AG08396 (cell line): Measurements from ENCODE around the gene ASIC2.

Experiments used
- DNase-seq: peaks from one replicate; pipeline ENCODE4 v3.0.0; 2012; ENCODE audit warnings: low spot score, mixed read lengths

ASIC2 gene

GRCh38 chr17:33202796-33203495, 90.1 kb downstream of the ASIC2 start:
- no peak for DNase-seq

- DNase-seq: no peak
These were observed 91.1 kb downstream of the ASIC2 start for GRCh38 chr17:33202021-33202420.

GRCh38 chr17:33201283-33201682, 91.8 kb downstream of the ASIC2 start:
- DNase-seq: no peak

GRCh38 chr17:33200587-33200986, 92.5 kb downstream of the ASIC2 start:
- peak; percentile 20 for DNase-seq

GRCh38 chr17:33199571-33200510, 93.3 kb downstream of the ASIC2 start:
- DNase-seq: no peak

- DNase-seq: no peak
These were observed 94.1 kb downstream of the ASIC2 start for GRCh38 chr17:33198954-33199353.

GRCh38 chr17:33197342-33197741, 95.8 kb downstream of the ASIC2 start:
- DNase-seq: no peak

- DNase-seq: no peak
These were observed 96.2 kb downstream of the ASIC2 start for GRCh38 chr17:33196883-33197282.

- DNase-seq: no peak
These were observed 99.9 kb downstream of the ASIC2 start for GRCh38 chr17:33192951-33193911.

- no peak for DNase-seq
These were observed 109.5 kb downstream of the ASIC2 start for GRCh38 chr17:33183487-33184026.

- DNase-seq: no peak
These were observed 113.9 kb downstream of the ASIC2 start for GRCh38 chr17:33179151-33179550.

- no peak for DNase-seq
These were observed 114.4 kb downstream of the ASIC2 start for GRCh38 chr17:33178681-33179080.

- DNase-seq: no peak
These were observed 117.5 kb downstream of the ASIC2 start for GRCh38 chr17:33175562-33175961.

- DNase-seq: no peak
These were observed 121.2 kb downstream of the ASIC2 start for GRCh38 chr17:33171931-33172330.

GRCh38 chr17:33169580-33170285, 123.4 kb downstream of the ASIC2 start:
- peak; percentile 50 for DNase-seq

GRCh38 chr17:33167736-33168135, 125.4 kb downstream of the ASIC2 start:
- DNase-seq: no peak

- no peak for DNase-seq
These were observed 126.6 kb downstream of the ASIC2 start for GRCh38 chr17:33166472-33166871.

- DNase-seq: no peak
These were observed 128.8 kb downstream of the ASIC2 start for GRCh38 chr17:33164169-33164881.

- DNase-seq: no peak
These were observed 129.4 kb downstream of the ASIC2 start for GRCh38 chr17:33163533-33164168.

- DNase-seq: no peak
These were observed 138.1 kb downstream of the ASIC2 start for GRCh38 chr17:33154869-33155455.
